BLaER1 (cell line): ENCODE data around the gene ANKS1A.
"Not testable (repeated sequence)": the region's sequence is repeated elsewhere in the genome, so short reads cannot be mapped to it uniquely, and the experiment has no call there.

Source experiments
- H3K27ac ChIP-seq: shearing (Covaris generic); formaldehyde crosslinking; 2 replicates; pipeline ENCODE4 v1.8.1; 2022
- H3K27me3 ChIP-seq: shearing (Covaris generic); formaldehyde crosslinking; 2 replicates; pipeline ENCODE4 v1.8.1; 2022
- H3K36me3 ChIP-seq: shearing (Covaris generic); formaldehyde crosslinking; 2 replicates; pipeline ENCODE4 v1.8.1; 2022
- H3K4me1 ChIP-seq: shearing (Covaris generic); formaldehyde crosslinking; 2 replicates; pipeline ENCODE4 v1.8.1; 2022
- H3K4me2 ChIP-seq: shearing (Covaris generic); formaldehyde crosslinking; 2 replicates; pipeline ENCODE4 v1.8.1; 2022
- H3K4me3 ChIP-seq: shearing (Covaris generic); formaldehyde crosslinking; 2 replicates; pipeline ENCODE4 v1.8.1; 2022
- H3K9ac ChIP-seq: shearing (Covaris generic); formaldehyde crosslinking; 2 replicates; pipeline ENCODE4 v1.8.1; 2022
- H3K9me3 ChIP-seq: shearing (Covaris generic); formaldehyde crosslinking; 2 replicates; pipeline ENCODE4 v1.8.1; 2022
- H4K20me1 ChIP-seq: shearing (Covaris generic); formaldehyde crosslinking; 2 replicates; pipeline ENCODE4 v1.8.1; 2022
- Cebpa-rat ChIP-seq: shearing (Covaris generic); IDR thresholded peaks from 2 replicates; pipeline ENCODE4 v1.8.1; 2022

ANKS1A gene

DNA sequence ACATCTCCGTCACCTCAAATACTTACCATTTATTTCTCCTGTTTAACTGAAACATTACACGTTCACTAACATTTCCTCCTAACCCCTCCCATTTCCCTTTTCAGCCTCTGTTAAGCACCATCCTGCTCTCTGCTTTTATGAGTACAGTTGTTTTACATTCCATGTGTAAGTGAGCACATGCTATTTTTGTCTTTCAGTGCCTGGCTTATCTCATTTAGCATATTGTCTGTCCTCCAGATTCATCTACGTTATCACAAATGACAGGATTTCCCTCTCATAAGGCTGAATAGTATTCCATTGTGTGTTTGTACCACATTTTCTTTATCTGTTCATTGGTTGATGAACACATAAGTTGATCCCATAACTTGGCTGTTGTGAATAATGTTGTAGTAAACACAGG is 23.9 kb upstream of the ANKS1A start:
- no peaks in the 10 kb centered on the region for H3K9me3 ChIP-seq
- no peak for TF ChIP-seq Cebpa-rat
- no peak overlapping the region for H3K27ac ChIP-seq
- no peak overlapping the region for H3K4me2 ChIP-seq
- no peaks in the 10 kb centered on the region for H3K4me1 ChIP-seq
- no peaks in the 10 kb centered on the region for H3K27me3 ChIP-seq
- H4K20me1 ChIP-seq = peaks cover 7% of the 10 kb centered on the region; the same call in 1 of the 2 replicates
- peaks cover 89% of the 10 kb centered on the region for H3K36me3 ChIP-seq
- no peak overlapping the region for H3K9ac ChIP-seq
- no peak overlapping the region for H3K4me3 ChIP-seq

DNA sequence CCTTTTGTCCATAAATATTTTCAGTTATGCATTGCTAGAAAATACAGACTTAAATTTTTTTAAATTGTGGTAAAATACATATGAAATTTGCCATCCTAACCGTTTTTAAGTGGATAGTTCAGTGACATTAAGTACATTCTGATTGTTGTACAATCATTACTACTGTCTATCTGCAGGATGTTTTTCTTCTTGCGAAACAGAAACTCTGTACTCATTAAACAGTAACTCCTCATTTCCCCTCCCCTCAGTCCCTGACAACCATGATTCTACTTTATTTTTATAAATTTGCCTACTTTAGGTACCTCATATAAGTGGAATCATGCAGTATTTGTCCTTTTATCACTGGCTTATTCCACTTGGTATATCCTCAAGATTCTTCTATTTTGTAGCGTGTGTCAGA is 22.5 kb upstream of the ANKS1A start:
- Histone ChIP-seq H3K36me3 (peaks cover 89% of the 10 kb centered on the region), H3K9me3 (no peaks in the 10 kb centered on the region)
- TF ChIP-seq Cebpa-rat = no peak

DNA sequence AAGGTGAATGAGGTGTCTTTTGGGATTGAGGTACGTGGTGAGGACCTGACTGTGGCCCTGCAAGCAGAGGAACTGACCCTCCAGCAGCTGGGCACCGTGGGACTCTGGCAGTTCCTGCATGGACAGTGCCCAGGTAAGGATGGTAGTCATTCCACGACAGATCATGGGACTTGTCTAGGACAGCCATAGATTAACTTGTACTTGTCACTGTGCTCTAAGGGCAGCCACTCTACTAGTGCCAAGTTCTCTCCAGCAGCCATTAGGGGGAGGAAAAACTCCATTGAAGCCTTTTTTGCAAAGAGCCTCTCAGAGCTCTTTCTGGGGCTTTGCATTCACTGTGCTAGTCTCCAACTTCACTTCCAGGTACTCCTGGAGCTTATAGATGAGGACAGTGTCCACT is 21.6 kb upstream of the ANKS1A start:
- H3K9ac ChIP-seq = no peak overlapping the region

More for the DNA sequence above, 22.5 kb upstream of the ANKS1A start:
- no peak overlapping the region for H3K27ac ChIP-seq
- H3K27me3 ChIP-seq = no peaks in the 10 kb centered on the region
- no peak overlapping the region for H3K9ac ChIP-seq
- no peak overlapping the region for H3K4me3 ChIP-seq
- no peak overlapping the region for H3K4me2 ChIP-seq
- peaks cover 7% of the 10 kb centered on the region; the same call in 1 of the 2 replicates for H4K20me1 ChIP-seq
- H3K4me1 ChIP-seq = no peaks in the 10 kb centered on the region

DNA sequence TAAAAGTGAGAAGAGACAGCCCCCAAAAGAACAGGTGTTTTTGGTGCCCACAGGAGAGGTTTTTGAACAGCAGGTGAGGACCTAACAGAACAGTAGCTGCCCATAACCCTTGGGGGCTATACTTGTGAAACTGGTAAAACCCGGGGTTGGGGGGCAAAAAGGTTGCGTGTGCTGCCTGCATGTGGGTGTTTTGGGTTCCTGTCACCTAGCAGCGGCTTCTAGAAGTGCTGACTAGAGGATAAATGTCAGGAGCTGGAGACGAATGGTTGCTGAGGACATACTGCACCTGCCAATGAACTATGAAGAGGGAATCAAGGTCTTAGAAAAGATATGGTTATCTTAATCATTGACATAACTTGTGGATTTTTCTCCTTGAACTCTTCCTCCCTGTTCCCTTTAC is 17.2 kb upstream of the ANKS1A start:
- H3K9ac ChIP-seq = no peak overlapping the region
- peaks cover 21% of the 10 kb centered on the region; the same call in 1 of the 2 replicates for H4K20me1 ChIP-seq
- H3K9me3 ChIP-seq = no peaks in the 10 kb centered on the region
- no peaks in the 10 kb centered on the region for H3K4me1 ChIP-seq
- TF ChIP-seq Cebpa-rat = no peak
- no peak overlapping the region for H3K4me3 ChIP-seq
- H3K36me3 ChIP-seq = peaks cover 99% of the 10 kb centered on the region
- H3K27me3 ChIP-seq = no peaks in the 10 kb centered on the region
- no peak overlapping the region for H3K27ac ChIP-seq
- no peak overlapping the region for H3K4me2 ChIP-seq

More for the DNA sequence above, 21.6 kb upstream of the ANKS1A start:
- H3K4me3 ChIP-seq = no peak overlapping the region
- TF ChIP-seq Cebpa-rat = no peak
- H3K4me1 ChIP-seq = no peaks in the 10 kb centered on the region
- H3K27ac ChIP-seq = no peak overlapping the region
- H4K20me1 ChIP-seq = peaks cover 10% of the 10 kb centered on the region
- H3K36me3 ChIP-seq = peaks cover 91% of the 10 kb centered on the region
- no peak overlapping the region for H3K4me2 ChIP-seq
- H3K9me3 ChIP-seq = no peaks in the 10 kb centered on the region
- no peaks in the 10 kb centered on the region for H3K27me3 ChIP-seq

DNA sequence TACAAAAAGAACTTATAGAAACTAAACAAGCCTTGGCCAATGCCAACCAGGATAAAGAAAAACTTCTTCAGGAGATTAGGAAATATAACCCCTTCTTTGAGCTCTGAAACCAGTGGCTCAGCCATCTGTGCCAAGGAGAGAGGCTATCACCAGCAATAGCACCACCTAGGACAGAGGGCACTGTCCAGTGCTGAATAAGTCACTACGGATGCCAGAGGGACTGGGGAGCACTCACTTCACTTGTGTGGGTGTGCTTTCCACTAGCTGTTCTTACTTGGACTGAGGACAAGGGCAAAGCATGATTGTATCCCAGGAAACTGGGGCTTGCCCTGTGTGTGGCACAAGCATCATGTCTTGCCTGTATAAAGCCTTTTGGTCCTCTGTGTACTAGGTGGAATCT is 16.7 kb upstream of the ANKS1A start:
- Histone ChIP-seq H3K4me2 (no peak overlapping the region), H3K9ac (no peak overlapping the region), H3K4me3 (no peak overlapping the region), H3K36me3 (peaks cover 100% of the 10 kb centered on the region), H3K4me1 (no peaks in the 10 kb centered on the region), H3K27ac (no peak overlapping the region), H3K27me3 (no peaks in the 10 kb centered on the region), H3K9me3 (no peaks in the 10 kb centered on the region), H4K20me1 (peaks cover 21% of the 10 kb centered on the region; the same call in 1 of the 2 replicates)
- TF ChIP-seq Cebpa-rat = no peak

DNA sequence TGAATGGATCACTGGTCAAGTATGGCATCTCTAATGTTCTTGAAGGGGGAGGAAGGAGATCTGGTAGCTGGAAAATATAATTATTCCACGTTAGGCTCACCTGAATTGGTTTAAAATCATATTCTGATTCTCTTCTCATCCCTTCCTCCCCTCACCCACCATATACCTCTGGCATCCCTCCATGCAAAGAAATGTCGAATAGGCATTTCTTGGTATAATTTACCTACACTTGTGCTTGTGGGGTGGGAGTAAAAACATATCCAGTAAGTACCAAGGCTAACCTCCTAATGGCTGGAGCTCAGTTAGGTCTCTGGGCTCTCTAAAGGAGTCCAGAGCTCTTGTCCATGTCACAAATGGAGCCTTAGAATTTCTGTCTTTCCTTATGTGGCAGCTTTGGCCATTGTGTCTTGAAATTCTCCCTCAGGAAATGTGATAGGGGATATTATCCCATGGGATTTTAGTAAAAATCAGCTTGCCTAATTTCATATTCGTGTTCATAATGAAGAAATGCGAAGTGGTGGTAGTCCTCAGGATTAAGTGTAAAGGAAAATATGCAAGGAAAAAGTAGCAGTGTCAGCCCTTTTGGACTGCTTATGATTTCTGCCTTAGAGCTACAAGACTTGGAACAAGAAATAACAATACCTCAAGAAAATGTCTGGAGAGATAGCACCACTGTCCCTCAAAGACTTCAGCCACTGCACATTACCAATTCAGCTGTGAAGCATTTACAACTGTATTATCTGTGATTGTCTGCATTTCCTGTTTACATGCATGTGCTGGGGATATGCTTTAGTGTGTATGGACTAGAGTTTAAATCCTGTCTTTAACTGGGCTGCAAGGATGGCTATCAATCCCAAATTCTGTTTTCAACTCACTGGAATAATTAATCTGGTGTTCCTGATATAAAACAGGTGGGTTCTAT is 13.5 kb upstream of the ANKS1A start:
- H3K4me3 ChIP-seq = no peak overlapping the region
- no peaks in the 10 kb centered on the region for H3K27me3 ChIP-seq
- peaks cover 27% of the 10 kb centered on the region; the same call in 1 of the 2 replicates for H4K20me1 ChIP-seq
- peaks cover 99% of the 10 kb centered on the region for H3K36me3 ChIP-seq
- H3K9ac ChIP-seq = no peak overlapping the region
- no peak overlapping the region for H3K27ac ChIP-seq
- no peaks in the 10 kb centered on the region for H3K4me1 ChIP-seq
- H3K4me2 ChIP-seq = no peak overlapping the region
- no peak for TF ChIP-seq Cebpa-rat
- no peaks in the 10 kb centered on the region for H3K9me3 ChIP-seq

DNA sequence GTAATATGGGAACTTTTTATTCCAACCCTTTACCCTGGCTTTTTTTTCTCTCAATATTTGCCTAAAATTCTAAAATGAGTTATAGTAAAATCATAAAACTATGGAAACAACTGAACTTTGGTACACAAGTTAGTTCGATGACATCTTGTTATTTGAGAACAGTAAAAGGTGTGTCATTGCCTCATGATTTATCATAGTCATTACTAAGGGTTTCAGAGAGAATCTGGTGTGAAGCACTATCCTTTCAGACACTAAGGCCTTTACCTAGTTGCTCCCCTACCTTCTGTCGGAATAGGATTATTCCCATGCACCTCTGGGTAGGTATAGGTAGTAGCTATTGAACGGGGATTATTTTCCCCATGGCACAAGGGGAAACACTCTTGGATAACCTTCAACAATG is 12.6 kb upstream of the ANKS1A start:
- Histone ChIP-seq H3K4me2 (no peak overlapping the region), H3K4me1 (no peaks in the 10 kb centered on the region), H3K9ac (no peak overlapping the region), H3K36me3 (peaks cover 90% of the 10 kb centered on the region), H3K4me3 (no peak overlapping the region), H3K27me3 (no peaks in the 10 kb centered on the region), H3K9me3 (no peaks in the 10 kb centered on the region), H3K27ac (no peak overlapping the region), H4K20me1 (peaks cover 27% of the 10 kb centered on the region; the same call in 1 of the 2 replicates)
- TF ChIP-seq Cebpa-rat = no peak

DNA sequence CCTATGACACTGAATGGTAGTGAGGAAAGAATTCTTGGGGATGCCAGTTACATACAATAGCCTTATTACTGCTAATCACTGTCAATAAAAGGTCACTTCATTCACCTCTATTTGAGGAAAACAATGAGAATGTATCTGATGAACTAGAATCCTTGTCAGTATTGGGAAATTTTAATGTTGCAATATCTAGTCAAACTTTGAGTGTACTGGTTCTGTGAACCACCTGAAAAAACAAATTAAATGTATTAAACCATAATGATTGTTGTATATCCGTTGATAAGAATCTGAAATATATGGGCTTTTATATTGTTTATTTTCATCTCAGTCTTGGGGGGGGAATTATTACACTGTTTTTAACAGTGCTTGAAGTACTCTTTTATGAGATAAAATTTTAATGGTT is 11.8 kb upstream of the ANKS1A start:
- Histone ChIP-seq H3K9me3 (no peaks in the 10 kb centered on the region), H3K4me3 (no peak overlapping the region), H3K27ac (no peak overlapping the region), H3K9ac (no peak overlapping the region), H3K27me3 (no peaks in the 10 kb centered on the region), H4K20me1 (peaks cover 27% of the 10 kb centered on the region; the same call in 1 of the 2 replicates), H3K4me2 (no peak overlapping the region), H3K4me1 (no peaks in the 10 kb centered on the region), H3K36me3 (peaks cover 90% of the 10 kb centered on the region)
- TF ChIP-seq Cebpa-rat = no peak

DNA sequence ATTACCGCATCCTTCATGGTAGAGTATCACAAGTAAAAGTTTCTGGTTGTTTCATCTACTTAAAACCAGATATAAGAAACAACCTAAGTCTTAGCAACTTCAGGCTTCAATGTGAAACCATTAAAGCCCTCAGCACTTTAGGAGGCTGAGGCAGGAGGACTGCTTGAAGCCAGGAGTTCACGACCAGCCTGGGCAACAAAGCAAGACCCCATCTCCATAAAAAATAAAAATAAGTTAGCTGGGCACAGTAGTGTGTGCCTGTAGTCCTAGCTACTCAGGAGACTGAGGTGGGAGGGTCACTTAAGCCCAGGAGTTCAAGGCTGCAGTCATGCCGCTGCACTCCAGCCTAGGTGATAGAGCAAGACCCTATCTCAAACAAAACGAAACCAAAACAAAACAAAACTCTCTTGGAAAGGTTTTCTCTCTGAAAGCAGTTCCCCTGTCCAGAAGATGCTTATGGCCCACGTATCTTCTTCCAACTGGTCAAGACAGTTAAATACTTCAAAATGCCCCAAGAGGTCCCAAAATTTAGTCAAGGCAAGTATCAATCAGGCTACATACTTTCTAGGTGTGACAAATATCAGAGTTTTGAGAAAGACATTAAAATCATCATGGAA is 11.1 kb upstream of the ANKS1A start:
- Histone ChIP-seq H3K4me3 (no peak overlapping the region), H4K20me1 (peaks cover 22% of the 10 kb centered on the region), H3K9ac (no peak overlapping the region), H3K27ac (no peak overlapping the region), H3K4me2 (no peak overlapping the region), H3K27me3 (no peaks in the 10 kb centered on the region), H3K36me3 (peaks cover 90% of the 10 kb centered on the region), H3K4me1 (no peaks in the 10 kb centered on the region), H3K9me3 (no peaks in the 10 kb centered on the region)
- TF ChIP-seq Cebpa-rat = no peak

DNA sequence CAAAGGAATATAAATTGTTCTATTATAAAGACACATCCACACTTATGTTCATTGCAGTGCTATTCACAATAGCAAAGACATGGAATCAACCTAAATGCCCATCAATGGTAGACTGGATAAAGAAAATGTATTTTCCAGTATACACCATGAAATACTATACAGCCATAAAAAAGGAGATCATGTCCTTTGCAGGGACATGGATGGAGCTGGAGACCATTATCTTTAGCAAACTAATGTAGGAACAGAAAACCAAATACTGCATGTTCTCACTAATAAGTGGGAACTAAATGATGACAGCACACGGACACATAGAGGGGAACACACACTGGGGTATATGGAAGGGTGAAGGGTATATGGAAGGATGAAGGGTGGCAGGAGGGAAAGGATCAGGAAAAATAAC is 5.0 kb upstream of the ANKS1A start:
- H3K4me2 ChIP-seq, H3K27ac ChIP-seq, H3K9me3 ChIP-seq, H3K9ac ChIP-seq, H3K27me3 ChIP-seq, H3K4me3 ChIP-seq: not testable (repeated sequence)
- H4K20me1 ChIP-seq = peaks cover 24% of the 10 kb centered on the region
- H3K36me3 ChIP-seq = peaks cover 48% of the 10 kb centered on the region
- H3K4me1 ChIP-seq = peaks cover 20% of the 10 kb centered on the region
